B cell (primary cell): ENCODE measurements around the gene ABCD3.

Source experiments
- CTCF ChIP-seq: fragments of 200-600 bp; IDR thresholded peaks from one replicate; pipeline ENCODE4 v1.8.0; 2022; ENCODE audit warnings: antibody characterized with exemption, mild to moderate bottlenecking
- EZH2 ChIP-seq: IDR thresholded peaks from 2 replicates; pipeline ENCODE4 v1.6.1; 2012; ENCODE audit warnings: borderline replicate concordance, low read depth, mild to moderate bottlenecking, moderate library complexity, low read length; ENCODE audit not compliant: insufficient read depth, poor library complexity, severe bottlenecking

GRCh38 chr1:94479682-94480081, 61.5 kb downstream of the ABCD3 start:
- TF ChIP-seq CTCF (no peak), EZH2 (no peak)
